GM12874 (cell line): ENCODE measurements around the gene CNTN1.

Experiments
- TF ChIP-seq, protein P1 (sequence below): IDR thresholded peaks from 2 replicates; pipeline ENCODE4 v1.5.1; 2011; ENCODE audit warnings: low read depth, mild to moderate bottlenecking, control low read depth, low read length, moderate library complexity; ENCODE audit not compliant: insufficient read depth

Gene CNTN1

DNA sequence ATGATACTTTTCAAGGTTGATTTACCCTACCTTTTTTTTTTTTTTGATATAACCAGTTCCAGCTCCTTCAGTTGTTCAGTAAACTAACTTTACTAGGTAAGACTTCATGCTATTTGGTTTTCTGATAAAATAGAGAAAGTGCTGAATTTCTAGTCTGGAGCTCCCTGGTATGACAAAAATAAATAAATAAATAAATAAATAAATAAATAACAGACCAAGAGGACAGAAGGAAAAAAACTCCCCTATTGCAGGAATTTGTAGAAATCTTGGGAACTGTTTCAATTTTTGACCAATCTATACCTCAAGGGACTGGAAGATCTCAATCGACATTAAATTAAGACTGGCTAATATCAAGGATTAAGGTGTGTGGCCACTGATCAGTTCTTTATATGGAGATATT lies 265.2 kb downstream of the CNTN1 start:
- TF ChIP-seq, protein P1, sequence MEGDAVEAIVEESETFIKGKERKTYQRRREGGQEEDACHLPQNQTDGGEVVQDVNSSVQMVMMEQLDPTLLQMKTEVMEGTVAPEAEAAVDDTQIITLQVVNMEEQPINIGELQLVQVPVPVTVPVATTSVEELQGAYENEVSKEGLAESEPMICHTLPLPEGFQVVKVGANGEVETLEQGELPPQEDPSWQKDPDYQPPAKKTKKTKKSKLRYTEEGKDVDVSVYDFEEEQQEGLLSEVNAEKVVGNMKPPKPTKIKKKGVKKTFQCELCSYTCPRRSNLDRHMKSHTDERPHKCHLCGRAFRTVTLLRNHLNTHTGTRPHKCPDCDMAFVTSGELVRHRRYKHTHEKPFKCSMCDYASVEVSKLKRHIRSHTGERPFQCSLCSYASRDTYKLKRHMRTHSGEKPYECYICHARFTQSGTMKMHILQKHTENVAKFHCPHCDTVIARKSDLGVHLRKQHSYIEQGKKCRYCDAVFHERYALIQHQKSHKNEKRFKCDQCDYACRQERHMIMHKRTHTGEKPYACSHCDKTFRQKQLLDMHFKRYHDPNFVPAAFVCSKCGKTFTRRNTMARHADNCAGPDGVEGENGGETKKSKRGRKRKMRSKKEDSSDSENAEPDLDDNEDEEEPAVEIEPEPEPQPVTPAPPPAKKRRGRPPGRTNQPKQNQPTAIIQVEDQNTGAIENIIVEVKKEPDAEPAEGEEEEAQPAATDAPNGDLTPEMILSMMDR: no peak

DNA sequence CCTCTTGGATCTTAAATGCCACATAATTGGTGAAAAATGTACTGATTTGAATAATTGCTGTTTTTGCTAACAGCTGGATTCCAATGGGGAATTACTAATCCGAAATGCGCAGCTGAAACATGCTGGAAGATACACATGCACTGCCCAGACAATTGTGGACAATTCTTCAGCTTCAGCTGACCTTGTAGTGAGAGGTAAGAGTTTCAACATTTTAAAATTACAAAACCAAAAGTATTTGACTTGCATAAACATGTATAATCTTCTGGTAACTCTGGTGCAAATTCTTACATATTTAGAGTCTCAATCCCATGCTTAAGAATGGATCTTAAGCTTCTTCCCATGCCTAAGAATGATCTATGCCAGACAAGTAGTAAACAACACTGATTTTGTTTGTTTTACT lies 266.8 kb downstream of the CNTN1 start:
- TF ChIP-seq, protein P1: no peak

DNA sequence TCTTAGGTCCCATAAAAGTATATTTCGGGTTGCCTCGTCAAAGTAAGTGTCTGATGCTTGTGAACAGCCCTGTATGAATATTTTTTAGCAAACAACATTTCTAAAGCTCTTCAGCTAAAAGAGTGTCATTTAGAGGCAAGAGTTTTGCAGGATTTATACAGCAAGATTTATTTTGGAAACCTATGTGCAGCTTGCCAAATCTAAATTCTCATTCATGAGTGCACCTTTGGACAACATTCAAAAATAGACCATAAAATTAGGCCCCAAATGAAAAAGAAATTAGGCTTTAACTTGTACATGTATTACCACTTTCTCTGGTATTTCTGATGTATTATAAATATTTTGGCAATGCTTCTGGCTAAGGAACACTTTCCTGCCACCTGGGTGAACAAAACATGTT lies 271.5 kb downstream of the CNTN1 start:
- TF ChIP-seq, protein P1: no peak

DNA sequence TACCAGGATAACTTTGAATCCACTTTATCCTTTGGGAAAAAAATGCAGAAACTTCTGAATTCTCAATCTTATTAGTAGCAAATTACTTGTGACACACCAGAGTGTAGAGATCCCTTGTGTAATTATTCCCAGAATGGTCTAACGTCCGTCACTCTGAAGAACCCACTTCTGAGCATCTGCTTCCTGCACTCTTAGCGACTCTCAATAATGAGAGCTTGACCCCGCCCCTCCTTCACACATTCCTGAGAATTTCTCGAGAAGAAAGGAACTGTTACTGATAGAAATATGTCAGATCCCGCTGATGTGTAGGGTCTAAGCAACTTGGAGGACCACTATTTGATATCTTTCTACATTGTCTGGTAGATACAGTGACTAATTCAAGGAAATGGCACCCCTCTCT lies 277.6 kb downstream of the CNTN1 start:
- TF ChIP-seq, protein P1: no peak

DNA sequence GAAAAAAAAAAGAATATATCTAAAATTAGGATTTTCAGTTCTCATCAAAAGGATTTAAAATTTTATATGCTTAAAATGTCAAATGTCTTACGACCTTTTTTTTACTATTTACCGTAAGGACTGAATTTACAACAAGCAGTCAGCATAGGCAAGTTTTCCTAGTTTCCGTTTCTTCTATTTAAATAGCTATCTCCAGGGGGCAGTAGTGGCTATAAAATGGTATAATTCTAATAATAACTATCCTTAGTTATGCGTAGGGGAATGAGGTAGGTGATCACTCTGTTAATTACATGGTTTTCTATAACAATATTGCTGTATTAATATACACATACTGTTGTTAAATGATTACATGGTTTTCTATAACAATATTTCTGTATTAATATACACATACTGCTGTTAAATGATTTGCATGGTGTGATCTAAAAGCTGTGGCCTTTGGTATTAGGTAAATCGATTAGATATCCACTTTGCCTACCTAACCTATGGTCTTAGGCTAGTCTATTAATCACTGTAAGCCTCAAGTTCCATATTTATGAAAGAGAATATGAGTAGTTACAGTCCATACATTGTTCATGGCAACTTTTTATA lies 278.2 kb downstream of the CNTN1 start:
- TF ChIP-seq, protein P1: no peak

DNA sequence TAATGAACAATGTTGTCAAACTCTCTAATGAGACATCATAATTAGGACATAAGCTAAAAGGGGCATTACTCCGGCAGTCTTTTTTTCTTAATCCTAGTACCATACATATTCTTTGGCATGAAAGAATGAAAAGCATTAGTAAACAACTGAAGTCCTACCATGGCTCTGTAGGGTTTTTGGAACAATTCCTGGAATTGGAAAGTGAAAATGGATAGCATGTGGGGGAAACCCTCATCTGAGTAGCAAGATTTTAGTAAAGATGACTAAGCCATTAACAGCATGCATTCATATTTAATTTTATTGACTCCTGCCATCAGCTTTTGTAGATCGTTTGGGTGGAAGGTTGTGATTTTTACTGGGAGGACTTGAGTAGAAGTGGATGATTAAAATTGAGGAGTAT lies 279.7 kb downstream of the CNTN1 start:
- TF ChIP-seq, protein P1: no peak

DNA sequence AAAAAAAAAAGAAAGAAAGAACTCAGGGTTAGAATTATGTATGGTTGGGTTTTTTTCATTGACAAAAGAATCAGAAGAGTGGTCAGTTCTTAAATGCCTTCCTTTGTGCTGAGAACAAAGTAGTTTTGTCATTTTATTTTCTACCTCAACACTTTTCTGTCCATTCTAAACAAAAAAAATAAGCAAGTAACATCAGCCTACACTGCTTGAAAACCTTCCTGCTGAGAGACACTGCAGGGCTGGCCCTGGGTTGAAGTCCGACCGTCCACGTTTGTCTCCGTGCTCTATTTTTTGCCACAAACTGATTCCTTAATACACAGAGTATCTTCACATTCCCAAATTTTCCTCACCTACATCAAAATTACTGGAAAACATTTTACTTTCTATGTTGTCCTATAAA lies 284.3 kb downstream of the CNTN1 start:
- TF ChIP-seq, protein P1: no peak
